Measurements from ENCODE around the gene KCNQ5.

Gene KCNQ5

GRCh38 chr6:72761761-72762160 lies 139.9 kb downstream of the KCNQ5 start:
- no peaks in the 10 kb centered on the region; the same call in 1 of the 2 replicates for H3K36me3 ChIP-seq
- no peak for DNase-seq
- TF ChIP-seq CTCF (IDR thresholded peaks at IDR 0.05; ENCODE audit: low read depth, low read length), result no peak

GRCh38 chr6:72769459-72770125 lies 147.7 kb downstream of the KCNQ5 start:
- no peaks in the 10 kb centered on the region for H3K27me3 ChIP-seq (ENCODE audit: insufficient read depth, low read depth, severe bottlenecking)
- TF ChIP-seq CTCF (IDR thresholded peaks at IDR 0.05; ENCODE audit: low read depth, low read length), result no peak
- no peaks in the 10 kb centered on the region for H3K9me3 ChIP-seq (ENCODE audit: severe bottlenecking)
- DNase-seq, result no peak
- H3K36me3 ChIP-seq, result no peaks in the 10 kb centered on the region
- no peak overlapping the region for H3K27ac ChIP-seq
- no peak overlapping the region for H3K4me3 ChIP-seq (ENCODE audit: low read depth, low read length)

More at GRCh38 chr6:72761761-72762160, 139.9 kb downstream of the KCNQ5 start:
- Histone ChIP-seq H3K9me3 (ENCODE audit: severe bottlenecking) (no peaks in the 10 kb centered on the region), H3K27me3 (ENCODE audit: insufficient read depth, low read depth, severe bottlenecking) (no peaks in the 10 kb centered on the region), H3K27ac (no peak overlapping the region), H3K4me3 (ENCODE audit: low read depth, low read length) (no peak overlapping the region)

- H3K27ac ChIP-seq, result no peak overlapping the region
These were observed 149.1 kb downstream of the KCNQ5 start for GRCh38 chr6:72770959-72771358.

GRCh38 chr6:72776456-72776855 lies 154.6 kb downstream of the KCNQ5 start:
- Histone ChIP-seq H3K36me3 (peaks cover 3% of the 10 kb centered on the region), H3K4me3 (ENCODE audit: low read depth, low read length) (no peak overlapping the region), H3K27ac (no peak overlapping the region), H3K27me3 (ENCODE audit: insufficient read depth, low read depth, severe bottlenecking) (no peaks in the 10 kb centered on the region), H3K9me3 (ENCODE audit: severe bottlenecking) (no peaks in the 10 kb centered on the region)
- no peak for TF ChIP-seq CTCF (IDR thresholded peaks at IDR 0.05; ENCODE audit: low read depth, low read length)
- DNase-seq, result no peak

More at GRCh38 chr6:72770959-72771358, 149.1 kb downstream of the KCNQ5 start:
- Histone ChIP-seq H3K36me3 (no peaks in the 10 kb centered on the region; the same call in 1 of the 2 replicates), H3K4me3 (ENCODE audit: low read depth, low read length) (no peak overlapping the region), H3K9me3 (ENCODE audit: severe bottlenecking) (no peaks in the 10 kb centered on the region), H3K27me3 (ENCODE audit: insufficient read depth, low read depth, severe bottlenecking) (no peaks in the 10 kb centered on the region)
- no peak for DNase-seq
- no peak for TF ChIP-seq CTCF (IDR thresholded peaks at IDR 0.05; ENCODE audit: low read depth, low read length)

- Histone ChIP-seq H3K9me3 (ENCODE audit: severe bottlenecking) (no peaks in the 10 kb centered on the region), H3K27me3 (ENCODE audit: insufficient read depth, low read depth, severe bottlenecking) (no peaks in the 10 kb centered on the region), H3K4me3 (ENCODE audit: low read depth, low read length) (no peak overlapping the region), H3K27ac (no peak overlapping the region), H3K36me3 (peaks cover 3% of the 10 kb centered on the region; the same call in 1 of the 2 replicates)
- TF ChIP-seq CTCF (IDR thresholded peaks at IDR 0.05; ENCODE audit: low read depth, low read length), result no peak
- DNase-seq, result no peak
These were observed 159.8 kb downstream of the KCNQ5 start for GRCh38 chr6:72781624-72782023.

- no peak for TF ChIP-seq CTCF (IDR thresholded peaks at IDR 0.05; ENCODE audit: low read depth, low read length)
- DNase-seq, result no peak
- Histone ChIP-seq H3K27me3 (ENCODE audit: insufficient read depth, low read depth, severe bottlenecking) (no peaks in the 10 kb centered on the region), H3K27ac (no peak overlapping the region), H3K36me3 (peaks cover 3% of the 10 kb centered on the region; the same call in 1 of the 2 replicates), H3K9me3 (ENCODE audit: severe bottlenecking) (no peaks in the 10 kb centered on the region), H3K4me3 (ENCODE audit: low read depth, low read length) (no peak overlapping the region)
These were observed 161.2 kb downstream of the KCNQ5 start for GRCh38 chr6:72783035-72783434.
